A549 (cell line): ENCODE results near the gene NFRKB. TPM values are rescaled to one million over a fixed set of nuclear protein-coding genes. Genes with fewer than 3 reads are reported as not detected.

Experiments used
- ATAC-seq, 2 experiments: fragments of 200-7000 bp in 1 of 2; fragments of >200 bp in 1 of 2; cut with Nextera tagmentation in 1 of 2; cut with Tn5 transposase in 1 of 2; 3 replicates each; pipeline versions ENCODE4 v1.8.0 to v1.9.1; 2018 to 2020; ENCODE audit warnings: mild to moderate bottlenecking in 1 of 2, moderate library complexity in 1 of 2
- CTCF ChIA-PET: fragments of 300-600 bp; sonication (Branson Sonifier 250); formaldehyde crosslinking; extraction: SDS; loops from one replicate; lab custom pipeline; 2021; ENCODE audit warnings: antibody characterized with exemption, inconsistent platforms; lab: Yijun Ruan, JAX
- POLR2A ChIA-PET: fragments of 350-600 bp; formaldehyde crosslinking; extraction: SDS; loops from one replicate; lab custom pipeline; 2021; ENCODE audit warnings: antibody characterized with exemption, inconsistent platforms; lab: Yijun Ruan, JAX
- DNase-seq, 2 experiments: peaks; one replicate each; pipeline versions ENCODE4 v3.0.0 to v3.0.0-alpha.2; 2011 to 2016; ENCODE audit warnings: low read depth in 1 of 2, low spot score in 1 of 2
- FAIRE-seq: peaks from 2 replicates; lab custom pipeline; 2011; peaks lifted over from hg19 to GRCh38; lab: Jason Lieb, UNC
- H3K27ac ChIP-seq, 2 experiments: fragments of >200 bp; sonication (Bioruptor Twin); formaldehyde crosslinking; 3 replicates each; pipeline ENCODE4 v1.5.1; 2016 to 2017
- H3K4me1 ChIP-seq: fragments of >200 bp; sonication (Bioruptor Twin); formaldehyde crosslinking; 3 replicates; pipeline ENCODE4 v1.6.1; 2016
- H3K4me2 ChIP-seq: fragments of >200 bp; sonication (Bioruptor Twin); formaldehyde crosslinking; 3 replicates; pipeline ENCODE4 v1.6.1; 2016
- H3K4me3 ChIP-seq: fragments of >200 bp; sonication (Bioruptor Twin); formaldehyde crosslinking; 3 replicates; pipeline ENCODE4 v1.5.1; 2016
- H3K9me3 ChIP-seq: fragments of >200 bp; sonication (Bioruptor Twin); formaldehyde crosslinking; 3 replicates; pipeline ENCODE4 v1.6.1; 2016
- CEBPB ChIP-seq, 2 experiments: fragments of >200 bp in 1 of 2; sonication (Bioruptor Twin) in 1 of 2; formaldehyde crosslinking in 1 of 2; IDR thresholded peaks; 2 replicates each; pipeline ENCODE4 v1.6.1; 2012 to 2016
- CHD2 ChIP-seq: fragments of 150-350 bp; IDR thresholded peaks from 2 replicates; pipeline ENCODE4 v1.6.1; 2014; ENCODE audit warnings: low read length; ENCODE audit not compliant: partially characterized antibody
- CHD4 ChIP-seq: fragments of 200-600 bp; sonication (generic); IDR thresholded peaks from 2 replicates; pipeline ENCODE4 v1.6.1; 2016; ENCODE audit warnings: antibody characterized with exemption, mild to moderate bottlenecking, borderline replicate concordance
- EHF ChIP-seq: fragments of 250-450 bp; sonication (Bioruptor Pico); IDR thresholded peaks from 2 replicates; pipeline ENCODE4 v1.5.0; 2020; ENCODE audit warnings: mild to moderate bottlenecking
- FOSL2 ChIP-seq, 2 experiments: fragments of 450-650 bp in 1 of 2; fragments of >200 bp in 1 of 2; sonication (Bioruptor Twin) in 1 of 2; formaldehyde crosslinking; IDR thresholded peaks; 2 replicates each; pipeline versions ENCODE4 v1.5.0 to v1.6.1; 2016 to 2020; ENCODE audit warnings: mild to moderate bottlenecking in 1 of 2, moderate library complexity in 1 of 2
- HOXB5 ChIP-seq: fragments of 250-450 bp; sonication (Bioruptor Pico); IDR thresholded peaks from 2 replicates; pipeline ENCODE4 v1.5.0; 2020; ENCODE audit warnings: mild to moderate bottlenecking, moderate library complexity
- JUNB ChIP-seq: fragments of >200 bp; sonication (Bioruptor Twin); formaldehyde crosslinking; IDR thresholded peaks from 2 replicates; pipeline ENCODE4 v1.6.1; 2016
- KDM1A ChIP-seq: fragments of 200-600 bp; sonication (generic); IDR thresholded peaks from 2 replicates; pipeline ENCODE4 v1.6.1; 2016; ENCODE audit warnings: low read depth, mild to moderate bottlenecking
- MAFK ChIP-seq: fragments of 450-650 bp; IDR thresholded peaks from 2 replicates; pipeline ENCODE4 v1.6.1; 2014; ENCODE audit not compliant: partially characterized antibody
- NFE2L2 ChIP-seq: fragments of 150-350 bp; conservative IDR thresholded peaks from 2 replicates; pipeline ENCODE4 v1.6.1; 2014; ENCODE audit warnings: low read length
- POLR2AphosphoS2 ChIP-seq: conservative IDR thresholded peaks from 2 replicates; pipeline ENCODE4 v1.6.1; 2012; ENCODE audit warnings: low read length, improper control_type of control experiment, inconsistent platforms
- RFX5 ChIP-seq: fragments of 450-650 bp; IDR thresholded peaks from 2 replicates; pipeline ENCODE4 v1.7.1; 2014; ENCODE audit warnings: antibody characterized with exemption, mild to moderate bottlenecking, moderate library complexity
- SREBF2 ChIP-seq: fragments of 450-650 bp; IDR thresholded peaks from 2 replicates; pipeline ENCODE4 v1.6.1; 2014; ENCODE audit warnings: mild to moderate bottlenecking, moderate library complexity
- TFCP2L1 ChIP-seq: fragments of 250-450 bp; sonication (Bioruptor Pico); IDR thresholded peaks from 2 replicates; pipeline ENCODE4 v1.5.0; 2021; ENCODE audit warnings: mild to moderate bottlenecking
- TP53 ChIP-seq: fragments of 250-450 bp; sonication (Bioruptor Pico); IDR thresholded peaks from 2 replicates; pipeline ENCODE4 v1.5.0; 2021; ENCODE audit warnings: mild to moderate bottlenecking, moderate library complexity
- ZC3H11A ChIP-seq: fragments of 450-650 bp; IDR thresholded peaks from 2 replicates; pipeline ENCODE4 v1.6.1; 2014; ENCODE audit warnings: antibody characterized with exemption, mild to moderate bottlenecking
- WGBS: methylation state at CpG from one replicate; pipeline ENCODE4 v1.1.6; 2017; ENCODE audit errors: missing lambda C conversion rate; 5-methylcytosine and 5-hydroxymethylcytosine counted together
- polyA plus RNA-seq, 4 experiments: library from polyadenylated mRNA; depleted of rRNA in 3 of 4; stranded (reverse); fragments of >200 nt; fragmentation: RNase III in 1 of 4; extraction: RNeasy Plus Mini Kit Qiagen cat#74134 plus additional on column Dnase treatment in 1 of 4; gene quantifications; 2 replicates in 3 of 4; 3 replicates in 1 of 4; pipeline ENCODE4 v1.2.3, GENCODE V29; 2011 to 2017
- TF ChIP-seq, protein P1 (sequence below): fragments of >200 bp; sonication (Bioruptor Twin); formaldehyde crosslinking; IDR thresholded peaks from 3 replicates; pipeline ENCODE4 v1.6.1; 2016
- TF ChIP-seq, protein P2 (sequence below): fragments of 250-450 bp; sonication (Bioruptor Pico); IDR thresholded peaks from 2 replicates; pipeline ENCODE4 v1.5.0; 2020; ENCODE audit warnings: low read depth, mild to moderate bottlenecking, moderate library complexity
- TF ChIP-seq, protein P3 (sequence below): fragments of 250-450 bp; sonication (Bioruptor Pico); IDR thresholded peaks from 2 replicates; pipeline ENCODE4 v1.5.0; 2021; ENCODE audit warnings: mild to moderate bottlenecking, moderate library complexity, borderline replicate concordance
- TF ChIP-seq, protein P4 (sequence below): fragments of 150-350 bp; IDR thresholded peaks from 2 replicates; pipeline ENCODE4 v1.6.1; 2014; ENCODE audit warnings: low read depth, mild to moderate bottlenecking, low read length

Gene NFRKB
- polyA plus RNA-seq, 2 of the 4 experiments (the other 2 are of a cell fraction) = 10.2 to 12.6 TPM

DNA sequence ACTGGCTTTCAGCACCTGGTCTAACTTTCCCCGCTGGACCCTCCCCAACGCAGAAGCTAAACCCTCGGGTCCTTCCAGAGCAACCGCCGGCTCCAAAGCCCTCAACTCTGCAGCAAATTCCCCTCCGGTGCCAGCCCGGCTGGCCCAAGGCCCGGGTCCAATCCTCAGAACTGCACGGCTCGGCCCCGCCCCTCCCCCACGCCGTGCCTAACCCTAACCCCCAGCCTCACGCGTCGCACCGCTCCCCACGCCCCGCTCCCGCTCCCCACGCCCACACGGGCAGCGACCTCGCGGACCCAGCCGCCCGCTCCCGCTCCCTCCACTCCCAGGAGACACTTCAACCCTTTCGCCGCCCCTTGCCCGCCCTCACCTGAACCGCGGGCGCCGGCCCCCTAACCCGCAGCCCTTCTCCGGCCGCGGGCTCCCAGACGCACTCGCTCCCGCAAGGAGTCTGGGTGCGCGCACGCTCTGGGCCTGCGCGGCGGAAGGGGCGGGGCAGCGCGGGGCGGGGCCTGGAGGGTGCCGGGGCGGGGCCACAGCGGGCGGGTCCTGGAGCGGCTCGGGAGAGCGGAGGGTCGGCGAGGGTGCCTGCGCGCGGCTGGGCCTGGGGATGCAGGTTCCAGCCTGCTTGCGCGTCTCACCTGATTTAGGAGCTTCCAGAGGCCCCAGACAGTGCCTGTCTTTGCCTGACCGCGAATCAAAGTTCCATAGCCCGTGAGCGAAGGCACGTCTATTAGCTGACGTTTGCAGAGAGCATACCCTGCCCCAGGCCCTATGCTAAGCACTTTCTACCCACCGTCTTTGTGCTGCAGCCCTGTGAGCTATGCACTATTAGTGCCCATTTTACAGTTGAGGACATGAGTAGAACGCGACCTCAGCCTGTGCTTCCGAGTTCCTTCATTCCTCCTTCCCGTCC, at the start of gene NFRKB (continued):
- TF ChIP-seq, protein P1, sequence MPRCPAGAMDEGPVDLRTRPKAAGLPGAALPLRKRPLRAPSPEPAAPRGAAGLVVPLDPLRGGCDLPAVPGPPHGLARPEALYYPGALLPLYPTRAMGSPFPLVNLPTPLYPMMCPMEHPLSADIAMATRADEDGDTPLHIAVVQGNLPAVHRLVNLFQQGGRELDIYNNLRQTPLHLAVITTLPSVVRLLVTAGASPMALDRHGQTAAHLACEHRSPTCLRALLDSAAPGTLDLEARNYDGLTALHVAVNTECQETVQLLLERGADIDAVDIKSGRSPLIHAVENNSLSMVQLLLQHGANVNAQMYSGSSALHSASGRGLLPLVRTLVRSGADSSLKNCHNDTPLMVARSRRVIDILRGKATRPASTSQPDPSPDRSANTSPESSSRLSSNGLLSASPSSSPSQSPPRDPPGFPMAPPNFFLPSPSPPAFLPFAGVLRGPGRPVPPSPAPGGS = 0 out of 3 replicates have a peak, but pooled peaks have one; percentile 31
- TF ChIP-seq POLR2AphosphoS2 (no peak), CEBPB (IDR thresholded peaks at IDR 0.05) (no peak), CHD4 (no peak), ZC3H11A (no peak), MAFK (peak; percentile 1)
- TF ChIP-seq, protein P2, sequence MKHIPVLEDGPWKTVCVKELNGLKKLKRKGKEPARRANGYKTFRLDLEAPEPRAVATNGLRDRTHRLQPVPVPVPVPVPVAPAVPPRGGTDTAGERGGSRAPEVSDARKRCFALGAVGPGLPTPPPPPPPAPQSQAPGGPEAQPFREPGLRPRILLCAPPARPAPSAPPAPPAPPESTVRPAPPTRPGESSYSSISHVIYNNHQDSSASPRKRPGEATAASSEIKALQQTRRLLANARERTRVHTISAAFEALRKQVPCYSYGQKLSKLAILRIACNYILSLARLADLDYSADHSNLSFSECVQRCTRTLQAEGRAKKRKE = no peak

DNA sequence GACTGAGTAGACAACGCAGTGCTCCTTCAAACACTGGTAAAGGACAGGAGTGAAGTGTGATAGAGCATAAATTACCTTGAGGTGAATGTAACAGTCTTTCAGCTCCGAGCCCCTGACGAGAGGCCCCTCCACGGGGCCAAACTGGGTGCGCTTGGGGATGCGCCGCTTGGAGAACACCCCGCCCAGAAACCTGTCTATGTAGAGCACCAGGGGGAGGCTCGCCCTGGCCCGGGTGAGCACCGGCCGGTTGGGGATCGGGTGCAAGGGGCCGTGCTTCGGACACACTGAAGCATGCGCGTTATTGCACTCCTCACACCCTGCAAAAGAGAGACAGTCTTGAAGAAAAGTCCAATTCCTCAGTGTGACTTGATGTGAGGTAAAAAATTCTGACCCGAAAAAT, 49.3 kb upstream of the NFRKB start:
- ATAC-seq (no peak), DNase-seq (no peak), FAIRE-seq (no peak)
- POLR2A ChIA-PET = no interaction called here
- no peaks in the 10 kb centered on the region for H3K9me3 ChIP-seq
- no peak overlapping the region for H3K4me2 ChIP-seq
- H3K27ac ChIP-seq = no peak overlapping the region
- CTCF ChIA-PET = no interaction called here
- H3K4me1 ChIP-seq = no peaks in the 10 kb centered on the region
- H3K4me3 ChIP-seq = no peak overlapping the region
- 95% methylated on average over 15 of the region's 18 CpGs for WGBS
- TF ChIP-seq, protein P1 = no peak
- TF ChIP-seq NFE2L2 = no peak
- no peak for TF ChIP-seq TFCP2L1
- TF ChIP-seq, protein P3, sequence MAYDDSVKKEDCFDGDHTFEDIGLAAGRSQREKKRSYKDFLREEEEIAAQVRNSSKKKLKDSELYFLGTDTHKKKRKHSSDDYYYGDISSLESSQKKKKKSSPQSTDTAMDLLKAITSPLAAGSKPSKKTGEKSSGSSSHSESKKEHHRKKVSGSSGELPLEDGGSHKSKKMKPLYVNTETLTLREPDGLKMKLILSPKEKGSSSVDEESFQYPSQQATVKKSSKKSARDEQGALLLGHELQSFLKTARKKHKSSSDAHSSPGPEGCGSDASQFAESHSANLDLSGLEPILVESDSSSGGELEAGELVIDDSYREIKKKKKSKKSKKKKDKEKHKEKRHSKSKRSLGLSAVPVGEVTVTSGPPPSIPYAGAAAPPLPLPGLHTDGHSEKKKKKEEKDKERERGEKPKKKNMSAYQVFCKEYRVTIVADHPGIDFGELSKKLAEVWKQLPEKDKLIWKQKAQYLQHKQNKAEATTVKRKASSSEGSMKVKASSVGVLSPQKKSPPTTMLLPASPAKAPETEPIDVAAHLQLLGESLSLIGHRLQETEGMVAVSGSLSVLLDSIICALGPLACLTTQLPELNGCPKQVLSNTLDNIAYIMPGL (CRISPR knock-in tag) = no peak
- no peak for TF ChIP-seq FOSL2 (IDR thresholded peaks at IDR 0.05)
- no peak for TF ChIP-seq FOSL2 (CRISPR knock-in tag; IDR thresholded peaks at IDR 0.05)
- TF ChIP-seq HOXB5 (CRISPR knock-in tag) = no peak
- no peak for TF ChIP-seq JUNB
- no peak for TF ChIP-seq KDM1A
- TF ChIP-seq EHF = no peak
- TF ChIP-seq RFX5 = no peak
- no peak for TF ChIP-seq CHD2
- TF ChIP-seq, protein P4, sequence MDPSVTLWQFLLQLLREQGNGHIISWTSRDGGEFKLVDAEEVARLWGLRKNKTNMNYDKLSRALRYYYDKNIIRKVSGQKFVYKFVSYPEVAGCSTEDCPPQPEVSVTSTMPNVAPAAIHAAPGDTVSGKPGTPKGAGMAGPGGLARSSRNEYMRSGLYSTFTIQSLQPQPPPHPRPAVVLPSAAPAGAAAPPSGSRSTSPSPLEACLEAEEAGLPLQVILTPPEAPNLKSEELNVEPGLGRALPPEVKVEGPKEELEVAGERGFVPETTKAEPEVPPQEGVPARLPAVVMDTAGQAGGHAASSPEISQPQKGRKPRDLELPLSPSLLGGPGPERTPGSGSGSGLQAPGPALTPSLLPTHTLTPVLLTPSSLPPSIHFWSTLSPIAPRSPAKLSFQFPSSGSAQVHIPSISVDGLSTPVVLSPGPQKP = no peak
- TF ChIP-seq TP53 = no peak
- TF ChIP-seq SREBF2 = no peak
- TF ChIP-seq POLR2AphosphoS2 = no peak
- TF ChIP-seq, all 56 proteins: peak for 0
